Activated T-cell treated with anti-CD3 and anti-CD28 coated beads for 4 hours (primary cell): ENCODE measurements around the gene CRLF1.

Experiments
- DNase-seq: peaks from one replicate; pipeline ENCODE4 v3.0.0-alpha.2; 2020

Gene CRLF1

DNA sequence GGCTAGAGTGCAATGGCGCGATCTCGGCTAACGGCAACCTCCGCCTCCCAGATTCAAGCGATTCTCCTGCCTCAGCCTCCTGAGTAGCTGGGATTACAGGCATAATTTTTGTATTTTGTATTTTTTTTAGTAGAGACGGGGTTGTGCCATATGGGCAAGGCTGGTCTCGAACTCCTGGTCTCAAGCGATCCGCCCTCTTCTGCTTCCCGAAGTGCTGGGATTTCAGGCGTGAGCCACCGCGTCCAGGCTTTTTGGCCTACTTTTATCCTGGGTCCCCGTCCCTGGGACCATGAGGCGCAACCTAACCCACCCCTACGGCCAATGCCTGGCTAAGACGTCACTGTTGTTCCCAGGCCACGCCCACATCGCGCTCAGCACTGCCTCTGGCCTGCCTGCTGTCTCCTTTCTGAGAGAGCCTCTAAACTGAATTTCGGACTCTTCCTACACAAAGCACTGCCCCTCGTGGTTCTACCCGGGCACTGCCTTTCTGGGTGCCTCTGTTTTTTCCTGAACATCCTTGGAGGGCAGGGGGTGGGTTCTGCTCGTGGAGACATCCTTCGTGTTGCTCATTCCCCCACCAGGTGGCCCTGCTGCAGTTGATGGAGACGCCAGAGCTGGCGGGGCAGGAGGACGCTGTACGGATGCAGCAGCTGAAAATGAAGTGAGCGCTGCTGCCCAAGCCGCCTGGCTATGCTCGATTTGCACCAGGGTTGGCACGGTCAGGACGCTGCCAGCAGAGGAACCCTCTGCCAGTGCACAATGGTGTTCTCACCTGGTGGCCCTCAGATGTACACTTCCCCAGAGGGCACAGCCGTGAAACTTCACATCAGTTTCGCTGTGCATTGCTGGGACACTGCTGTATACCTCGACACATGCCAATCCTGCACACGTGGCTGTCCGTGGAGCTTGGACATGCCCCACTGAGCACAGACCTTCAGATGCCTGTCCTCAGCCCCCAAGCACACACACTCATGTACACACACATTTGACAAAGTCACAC lies 16.0 kb downstream of the CRLF1 start:
- no peak for DNase-seq

DNA sequence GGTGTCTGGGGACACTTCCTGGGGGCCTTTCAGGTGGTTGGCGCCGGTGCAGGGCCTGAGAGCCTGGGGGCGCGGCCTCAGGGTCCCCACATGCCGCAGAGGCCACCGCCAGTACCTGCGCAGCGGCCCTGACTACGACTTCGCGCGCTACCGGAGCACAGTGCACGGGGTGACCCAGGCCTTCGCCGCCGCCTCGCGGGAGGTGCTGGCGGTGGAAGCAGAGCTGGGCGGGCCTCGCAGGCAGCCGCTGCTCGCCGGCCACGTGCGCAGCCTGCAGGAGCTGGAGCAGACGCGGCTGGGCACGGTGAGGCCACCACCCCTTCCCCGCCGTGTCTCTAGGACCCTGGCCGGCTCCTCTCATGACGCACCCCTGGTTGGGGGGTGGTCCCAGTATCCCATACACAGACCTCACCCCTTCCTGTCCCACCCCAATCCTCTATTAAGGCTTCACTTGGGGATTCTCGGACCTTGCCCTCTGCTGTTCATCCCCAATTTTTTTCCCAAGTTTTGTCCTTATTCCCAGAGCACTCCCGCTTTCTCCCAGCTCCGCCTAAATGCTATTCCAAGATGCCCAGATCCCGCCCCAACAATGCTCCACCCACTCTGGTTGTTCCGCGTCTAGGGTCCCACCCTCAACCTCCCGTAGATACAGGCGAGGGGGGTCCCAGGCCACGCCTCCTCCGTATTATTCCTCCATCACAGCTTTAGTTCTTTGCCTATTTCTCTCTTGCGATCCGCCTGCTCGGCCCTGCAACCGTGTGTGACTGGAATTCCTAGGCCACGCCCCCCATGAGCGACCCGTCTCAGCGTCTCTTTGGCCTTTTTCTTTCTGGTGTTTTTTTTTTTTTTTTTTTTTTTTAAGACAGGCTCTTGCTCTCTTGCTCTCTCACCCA lies 17.0 kb downstream of the CRLF1 start:
- DNase-seq = peak; percentile 46

DNA sequence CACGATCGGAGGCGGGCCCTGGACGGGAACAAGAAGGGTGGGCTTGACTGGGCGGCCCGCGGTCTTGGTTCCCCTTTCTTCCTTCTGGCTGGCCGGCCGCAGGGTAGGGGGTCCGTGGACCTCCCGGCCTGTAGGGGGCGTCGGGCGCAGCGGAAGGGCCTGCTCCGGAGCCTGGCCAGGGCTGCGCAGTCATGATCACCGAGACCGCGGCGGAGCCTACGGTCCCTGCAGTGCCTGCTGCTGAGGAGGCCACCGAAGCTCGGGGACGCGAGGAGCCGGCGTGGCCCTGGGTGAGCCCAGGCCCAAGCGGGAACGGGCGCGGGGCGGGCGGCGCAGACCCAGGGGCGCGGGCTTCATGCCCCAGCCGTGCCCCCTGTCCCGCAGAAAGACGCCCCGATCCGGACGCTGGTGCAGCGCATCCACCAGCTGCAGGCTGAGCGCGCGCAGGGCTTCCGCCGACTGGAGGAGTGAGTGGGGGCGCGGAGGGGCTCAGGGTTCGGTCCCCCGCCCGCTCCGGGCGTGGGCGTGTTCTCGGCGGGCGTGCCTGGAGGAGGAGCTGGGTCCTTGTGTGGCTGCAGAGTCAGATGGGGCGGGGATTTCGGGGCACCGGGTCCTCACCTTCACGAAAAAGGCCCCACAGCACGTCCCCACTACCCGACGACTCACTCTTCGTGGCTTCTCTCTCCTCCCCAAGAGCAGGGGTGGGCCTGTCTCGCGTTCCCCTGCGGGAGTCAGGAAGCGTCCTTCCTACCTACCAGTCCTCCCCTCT lies 17.8 kb downstream of the CRLF1 start, which contains the start of gene REX1BD:
REX1BD (plus strand) TSS at position 188 of the 769 bp plus-strand sequence; CDS start at position 192, 4 bp downstream.
- peak; percentile 83 for DNase-seq

DNA sequence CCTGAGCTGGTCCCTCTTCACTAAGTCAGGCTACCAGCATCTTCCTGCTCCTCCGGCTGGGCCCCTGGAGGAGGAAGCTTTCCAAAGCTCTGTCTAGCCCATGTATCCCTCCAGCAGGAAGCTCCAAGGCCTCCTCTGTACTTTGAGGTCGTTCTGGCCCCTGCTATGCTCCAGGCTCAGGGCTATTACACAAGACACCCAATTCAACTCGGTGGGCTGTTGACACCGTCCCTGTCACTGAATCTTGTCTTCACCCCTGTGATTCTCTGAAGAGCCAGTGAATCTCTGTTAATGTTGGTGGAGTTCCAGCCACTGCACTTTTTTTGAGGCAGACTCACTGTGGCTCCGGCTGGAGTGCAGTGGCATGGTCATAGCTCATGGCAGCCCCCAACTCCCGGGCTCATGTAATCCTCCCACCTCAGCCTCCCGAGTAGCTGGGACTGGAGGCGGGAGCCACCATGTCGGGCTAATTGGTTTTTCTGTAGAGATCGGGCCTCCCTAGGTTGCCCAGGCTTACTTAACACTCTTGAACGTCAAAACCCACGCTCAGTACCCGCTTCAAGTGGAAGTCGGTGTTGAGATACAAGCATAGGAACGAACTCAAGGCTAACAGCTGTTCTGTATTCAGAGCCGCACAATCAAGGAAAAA lies 18.5 kb downstream of the CRLF1 start:
- no peak for DNase-seq

DNA sequence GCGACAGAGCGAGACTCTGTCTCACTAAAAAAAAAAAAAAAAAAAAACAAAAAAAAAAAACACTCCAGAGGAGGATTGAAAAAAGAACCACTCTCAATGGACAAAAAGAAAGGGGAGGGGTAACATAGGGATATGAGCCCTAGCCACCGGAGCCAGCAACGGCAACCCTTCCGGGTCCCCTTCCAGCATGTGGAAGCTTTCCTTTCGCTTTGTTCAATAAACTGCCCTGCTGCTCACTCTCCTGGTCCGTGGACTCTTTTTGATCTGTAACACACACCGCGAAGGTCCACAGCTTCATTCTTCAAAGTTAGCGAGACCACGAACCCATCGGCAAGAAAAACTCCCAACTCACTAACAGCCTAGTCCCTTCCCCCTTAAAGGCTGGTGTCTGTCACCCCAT lies 19.0 kb downstream of the CRLF1 start:
- DNase-seq = no peak

DNA sequence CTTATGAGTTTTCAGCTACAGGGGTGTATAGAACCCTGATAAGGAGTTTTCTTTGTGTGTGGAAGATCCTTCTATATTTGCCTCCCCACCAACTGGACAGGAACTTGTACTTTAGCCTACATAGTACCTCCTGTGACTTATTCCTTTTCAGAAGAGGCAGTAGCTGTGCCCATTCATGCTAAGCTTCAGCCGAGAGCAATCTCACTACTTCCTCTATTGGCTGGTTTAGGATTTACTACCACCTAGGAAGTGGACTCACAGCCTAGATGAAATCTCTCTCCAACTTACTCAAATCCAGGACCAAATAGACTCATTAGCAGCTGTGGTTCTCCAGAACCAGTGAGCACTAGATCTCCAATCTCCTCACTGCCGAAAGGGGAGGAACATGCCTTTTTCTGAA lies 20.3 kb downstream of the CRLF1 start:
- DNase-seq = no peak

DNA sequence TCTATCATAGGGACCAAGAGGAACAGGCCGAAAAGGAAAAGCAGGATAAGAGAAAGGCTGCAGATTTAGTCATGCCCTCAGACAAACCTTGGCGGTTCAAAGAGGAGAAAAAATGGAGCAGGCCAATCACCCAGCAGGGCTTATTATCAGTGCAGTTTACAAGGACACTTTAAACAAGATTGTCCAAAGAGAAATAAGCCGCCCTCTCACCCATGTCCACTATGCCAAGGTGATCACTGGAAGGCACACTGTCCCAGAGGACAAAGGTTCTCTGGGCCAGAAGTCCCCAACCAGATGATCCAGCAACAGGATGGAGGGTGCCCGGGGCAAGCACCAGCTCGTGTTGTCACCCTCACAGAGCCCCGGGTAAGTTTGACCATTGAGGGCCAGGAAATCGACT lies 26.3 kb downstream of the CRLF1 start:
- no peak for DNase-seq

DNA sequence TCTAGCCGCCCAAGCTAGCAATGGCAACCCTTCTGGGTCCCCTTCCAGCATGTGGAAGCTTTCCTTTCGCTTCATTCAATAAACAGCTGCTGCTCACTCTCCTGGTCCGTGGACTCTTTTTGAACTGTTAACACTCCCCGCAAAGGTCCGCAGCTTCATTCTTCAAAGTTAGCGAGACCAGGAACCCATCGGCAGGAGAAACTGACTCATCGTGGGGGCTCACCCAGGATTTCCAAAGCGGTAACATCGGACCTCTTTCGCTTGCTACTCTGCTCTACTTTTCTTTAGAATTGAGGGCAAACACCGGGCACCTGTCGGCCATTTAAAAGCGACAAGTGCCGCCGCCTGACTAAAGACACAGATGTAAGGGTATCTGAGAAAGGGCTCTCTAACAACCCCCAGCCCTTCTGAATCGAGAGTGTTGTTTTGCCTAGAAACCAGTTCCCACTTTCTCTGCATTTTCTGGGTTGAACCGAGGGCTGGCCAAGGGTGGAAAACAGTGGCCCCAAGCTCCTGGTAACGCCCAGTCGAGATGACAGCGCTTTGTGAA lies 29.2 kb downstream of the CRLF1 start:
- no peak for DNase-seq

DNA sequence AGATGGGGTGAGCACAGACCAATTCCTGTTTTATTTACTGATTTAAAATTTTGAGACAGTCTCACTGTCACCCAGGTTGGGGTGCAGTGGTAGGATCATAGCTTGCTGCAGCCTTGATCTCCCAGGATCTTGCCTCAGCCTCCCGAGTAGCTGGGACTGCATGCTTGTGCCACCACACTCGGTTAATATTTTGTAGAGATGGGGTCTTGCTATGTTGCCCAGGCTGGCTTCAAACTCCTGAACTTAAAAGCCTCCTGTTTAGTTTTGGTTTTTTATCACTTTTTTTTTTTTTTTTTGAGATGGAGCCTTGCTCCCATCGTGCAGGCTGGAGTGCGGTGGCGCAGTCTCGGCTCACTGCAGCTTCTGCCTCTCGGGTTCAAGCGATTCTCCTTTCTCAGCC lies 30.2 kb downstream of the CRLF1 start:
- no peak for DNase-seq

DNA sequence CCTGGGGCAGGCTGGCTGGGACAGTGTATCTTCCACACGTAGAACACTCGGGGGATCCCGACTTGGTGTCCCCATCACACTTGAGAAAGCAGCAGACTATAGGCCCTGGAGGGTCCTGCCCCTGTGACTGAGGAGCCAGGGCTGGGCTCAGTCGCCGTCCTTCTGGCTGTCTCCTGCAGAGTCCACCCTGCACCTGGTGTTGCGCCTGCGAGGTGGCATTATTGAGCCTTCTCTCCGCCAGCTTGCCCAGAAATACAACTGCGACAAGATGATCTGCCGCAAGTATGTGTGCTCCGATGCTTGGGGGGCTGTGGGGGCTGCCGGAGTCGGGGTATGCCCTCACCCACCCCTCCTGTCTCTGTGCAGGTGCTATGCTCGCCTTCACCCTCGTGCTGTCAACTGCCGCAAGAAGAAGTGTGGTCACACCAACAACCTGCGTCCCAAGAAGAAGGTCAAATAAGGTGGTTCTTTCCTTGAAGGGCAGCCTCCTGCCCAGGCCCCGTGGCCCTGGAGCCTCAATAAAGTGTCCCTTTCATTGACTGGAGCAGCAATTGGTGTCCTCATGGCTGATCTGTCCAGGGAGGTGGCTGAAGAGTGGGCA lies 31.8 kb downstream of the CRLF1 start:
- no peak for DNase-seq

DNA sequence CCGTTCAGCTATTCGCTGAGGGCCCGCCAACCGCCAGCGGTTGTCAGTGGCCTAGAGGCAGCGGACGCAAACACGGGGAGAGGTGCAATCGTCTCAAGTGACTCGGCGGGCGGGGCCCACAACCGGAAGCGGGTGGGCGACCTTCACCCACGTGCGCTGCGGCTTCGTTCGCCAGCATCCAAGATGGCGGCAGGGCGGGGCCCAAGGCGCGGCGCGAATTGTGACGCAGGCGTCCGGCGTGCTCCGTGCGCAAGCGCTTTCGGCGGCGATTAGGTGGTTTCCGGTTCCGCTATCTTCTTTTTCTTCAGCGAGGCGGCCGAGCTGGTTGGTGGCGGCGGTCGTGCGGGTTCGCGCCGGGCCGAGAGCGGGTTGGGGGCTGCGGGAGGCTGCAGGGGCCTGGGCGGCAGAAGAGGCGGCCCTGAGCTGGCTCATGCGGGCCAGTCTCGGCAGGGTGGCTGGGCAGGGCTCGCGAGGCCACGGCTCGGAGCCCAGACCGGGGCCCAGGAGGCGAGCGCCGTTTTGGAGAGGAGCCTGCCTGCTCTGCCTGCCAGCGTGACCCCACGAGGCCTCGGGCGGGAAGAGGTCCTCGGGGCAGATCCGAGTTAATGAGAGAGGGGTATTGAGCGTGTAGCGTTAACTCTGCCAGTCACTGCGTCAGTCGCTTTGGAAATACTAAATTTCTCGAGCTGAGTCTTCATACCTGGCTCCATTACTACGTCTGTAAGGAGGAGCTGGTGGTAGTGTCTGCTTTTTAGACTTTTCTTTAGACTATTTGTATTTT lies 34.8 kb downstream of the CRLF1 start, which contains the start of gene UBA52:
UBA52 (plus strand) TSS at position 294 of the 781 bp plus-strand sequence. CDS start 1,444 bp downstream, outside the sequence.
- peak; percentile 98 for DNase-seq

DNA sequence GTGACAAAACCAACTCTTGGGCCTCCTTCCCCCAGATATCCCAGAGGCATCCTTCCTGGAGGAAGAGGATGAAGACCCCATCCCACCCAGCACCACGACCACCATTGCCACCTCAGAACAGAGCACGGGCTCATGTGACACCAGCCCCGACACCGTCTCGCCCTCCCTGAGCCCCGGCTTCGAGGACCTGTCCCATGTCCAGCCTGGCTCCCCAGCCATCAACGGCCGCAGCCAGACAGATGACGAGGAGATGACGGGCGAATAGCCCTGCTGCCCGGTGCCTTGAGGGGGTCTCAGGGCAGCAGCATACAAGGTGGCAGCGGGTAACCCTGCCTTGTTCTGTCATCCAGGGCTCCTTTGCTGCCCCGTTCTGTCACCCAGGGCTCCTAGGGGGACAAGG lies 38.2 kb downstream of the CRLF1 start:
- no peak for DNase-seq

DNA sequence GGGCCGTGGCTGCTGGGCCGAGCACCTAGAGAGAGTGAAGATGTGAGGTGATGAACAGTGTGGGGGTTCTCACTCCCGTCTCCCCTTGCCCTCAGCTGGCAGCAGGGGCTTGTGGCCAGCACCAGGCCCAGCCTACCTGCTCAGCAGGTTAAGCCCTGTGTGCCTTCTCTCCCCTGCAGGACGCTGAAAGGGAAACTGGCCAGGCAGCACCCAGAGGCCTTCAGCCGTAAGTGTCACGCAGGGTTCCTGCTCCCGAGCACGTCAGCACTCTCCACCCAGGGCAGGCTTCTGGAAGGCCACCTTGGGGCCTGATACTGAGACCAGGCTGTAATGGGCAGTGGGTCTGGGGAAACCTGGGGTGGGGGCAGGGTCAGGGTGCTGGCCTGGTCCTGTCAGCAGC lies 39.6 kb downstream of the CRLF1 start:
- no peak for DNase-seq

DNA sequence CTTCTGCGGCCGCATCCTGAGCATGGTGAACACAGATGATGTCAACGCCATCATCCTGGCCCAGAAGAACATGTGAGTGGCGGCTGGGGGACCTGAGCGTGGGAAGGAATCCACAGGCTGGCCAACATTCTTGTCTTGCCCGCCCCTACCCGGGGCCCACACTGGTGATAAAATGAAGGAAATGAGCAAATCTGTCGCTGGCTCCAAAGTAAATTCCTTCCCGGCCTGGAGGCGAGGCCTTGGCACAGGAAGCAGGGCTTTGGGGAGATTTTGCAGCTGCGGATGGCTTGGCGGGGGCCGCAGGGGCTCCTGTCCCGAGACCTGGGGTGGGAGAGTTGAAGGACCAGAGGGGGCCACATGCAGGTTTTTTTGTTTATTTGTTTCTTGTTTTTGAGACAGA lies 44.5 kb downstream of the CRLF1 start:
- no peak for DNase-seq

DNA sequence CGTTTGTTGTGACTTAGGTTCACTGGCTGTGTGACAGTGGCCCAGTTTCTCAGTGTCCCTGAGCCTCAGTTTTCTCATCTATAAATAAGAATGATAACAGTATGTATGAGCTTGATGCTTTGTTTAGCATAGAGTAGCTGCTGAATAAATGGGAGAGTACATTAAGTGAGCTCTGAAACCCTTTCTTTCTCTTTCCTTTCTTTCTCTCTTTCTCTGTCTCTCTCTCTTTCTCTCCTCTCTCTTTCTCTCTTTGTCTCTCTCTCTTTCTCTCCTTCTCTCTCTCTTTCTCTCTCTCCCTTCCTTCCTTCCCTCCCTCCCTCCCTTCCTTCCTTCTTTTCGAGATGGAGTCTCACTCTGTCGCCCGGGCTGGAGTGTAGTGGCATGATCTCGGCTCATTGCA lies 46.9 kb downstream of the CRLF1 start:
- no peak for DNase-seq

DNA sequence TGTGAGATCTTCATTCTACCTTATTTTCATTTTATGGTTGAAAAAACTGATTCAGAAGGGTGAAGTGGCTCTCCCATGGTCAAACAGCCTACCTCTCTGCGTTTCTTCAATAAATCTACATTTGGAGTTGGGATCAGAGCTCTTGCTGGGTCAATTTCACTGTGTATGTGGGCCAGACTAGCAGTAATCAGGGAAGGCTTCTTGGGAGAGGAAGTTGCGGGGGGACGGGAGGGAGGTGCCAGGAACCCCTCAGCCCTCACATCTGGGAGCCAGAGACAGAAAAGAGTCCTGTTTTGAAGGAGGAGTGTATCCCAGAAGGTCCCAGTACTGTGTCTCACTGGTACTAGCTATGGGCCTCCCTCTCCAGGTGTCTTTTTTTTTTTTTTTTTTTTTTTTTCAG lies 48.0 kb downstream of the CRLF1 start:
- DNase-seq = no peak

DNA sequence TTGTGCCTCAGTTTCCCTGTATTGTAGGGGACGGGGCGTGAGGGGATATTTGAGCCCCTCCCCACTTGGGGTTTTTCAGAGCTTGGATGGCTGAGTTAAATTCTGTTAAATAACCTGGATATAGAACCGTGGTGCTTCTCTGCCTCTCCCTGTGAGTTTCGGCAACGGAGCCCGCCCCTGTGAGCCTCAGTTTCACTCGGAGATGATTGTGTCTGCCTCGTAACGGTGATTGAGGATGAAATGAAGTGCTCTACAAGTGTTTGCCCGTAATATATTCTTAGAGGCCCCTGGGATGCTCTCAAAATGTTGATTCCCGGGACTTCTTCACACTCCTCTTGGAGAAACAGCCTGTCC lies 48.4 kb downstream of the CRLF1 start:
- no peak for DNase-seq

DNA sequence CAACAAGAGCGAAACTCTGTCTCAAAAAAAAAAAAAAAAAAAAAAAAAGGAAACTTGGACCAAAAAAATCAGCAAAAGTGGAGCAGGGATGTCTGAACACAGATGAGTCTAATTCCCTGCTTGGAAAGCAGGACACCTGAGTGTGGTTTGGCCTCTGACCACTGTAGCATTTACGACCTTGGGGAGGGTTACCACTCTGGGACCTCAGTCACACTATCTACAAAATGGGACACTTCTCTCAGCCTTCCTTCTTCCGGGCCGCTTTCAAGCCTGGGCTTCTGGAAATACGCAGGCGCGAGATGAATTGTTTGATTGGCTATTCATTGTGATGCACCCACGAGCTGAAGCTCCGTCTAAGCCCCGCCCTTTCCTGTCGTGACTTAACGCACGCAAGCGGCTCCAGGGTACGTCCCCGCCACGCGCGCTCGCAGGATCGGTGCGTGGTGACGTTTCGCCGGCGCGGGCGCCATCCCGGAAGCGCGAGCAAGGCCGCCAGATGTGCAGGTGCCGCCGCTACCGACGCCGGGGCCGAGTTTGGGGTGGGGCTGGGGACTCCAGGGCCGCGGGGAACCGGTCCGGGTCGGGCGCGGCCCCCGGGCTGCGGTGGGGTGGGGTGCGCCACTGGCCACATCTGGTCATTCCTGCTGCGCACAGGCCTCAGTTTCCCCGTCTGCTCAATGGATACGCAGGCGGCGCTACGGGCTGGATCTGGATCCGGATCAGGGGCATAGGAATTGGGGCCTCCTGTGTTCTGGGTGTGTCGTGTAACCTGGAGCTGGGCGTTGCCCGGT lies 49.0 kb downstream of the CRLF1 start, which contains the start of gene KXD1:
KXD1 (plus strand) TSS at position 460 of the 791 bp plus-strand sequence. CDS start 4,187 bp downstream, outside the sequence.
- peak; percentile 96 for DNase-seq

DNA sequence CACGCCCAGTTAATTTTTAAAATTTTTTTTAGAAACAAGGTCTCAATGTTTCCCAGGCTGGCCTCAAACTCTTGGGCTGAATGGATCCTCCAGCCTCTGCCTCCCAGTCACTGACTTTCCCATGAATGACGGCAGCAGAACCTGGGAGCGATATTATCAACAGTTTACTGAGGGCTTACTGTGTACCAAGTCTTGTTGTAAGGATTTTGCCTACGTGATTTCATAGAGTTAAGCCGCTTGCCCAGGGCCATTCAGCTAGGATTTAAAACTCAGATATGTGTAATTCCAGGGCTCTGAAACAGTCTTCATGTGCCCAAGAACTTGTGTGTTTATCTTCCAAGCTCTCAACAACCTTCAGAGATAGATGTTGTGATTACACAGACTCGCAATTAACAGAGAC lies 55.0 kb downstream of the CRLF1 start:
- no peak for DNase-seq
